ENCODE results near the gene WDSUB1.

WDSUB1 gene

GRCh38 chr2:159285929-159286708, at the start of gene WDSUB1:
Gene WDSUB1, minus strand, starts transcription at chr2:159286703. Its CDS starts 3,634 bp downstream, at chr2:159283069.
- peak within 1 kb of the TSS; percentile 83 for H3K4me3 ChIP-seq (ENCODE audit: low read length)
- TF ChIP-seq ZNF274 (IDR thresholded peaks at IDR 0.05; ENCODE audit: low read depth, low read length) = no peak

DNA sequence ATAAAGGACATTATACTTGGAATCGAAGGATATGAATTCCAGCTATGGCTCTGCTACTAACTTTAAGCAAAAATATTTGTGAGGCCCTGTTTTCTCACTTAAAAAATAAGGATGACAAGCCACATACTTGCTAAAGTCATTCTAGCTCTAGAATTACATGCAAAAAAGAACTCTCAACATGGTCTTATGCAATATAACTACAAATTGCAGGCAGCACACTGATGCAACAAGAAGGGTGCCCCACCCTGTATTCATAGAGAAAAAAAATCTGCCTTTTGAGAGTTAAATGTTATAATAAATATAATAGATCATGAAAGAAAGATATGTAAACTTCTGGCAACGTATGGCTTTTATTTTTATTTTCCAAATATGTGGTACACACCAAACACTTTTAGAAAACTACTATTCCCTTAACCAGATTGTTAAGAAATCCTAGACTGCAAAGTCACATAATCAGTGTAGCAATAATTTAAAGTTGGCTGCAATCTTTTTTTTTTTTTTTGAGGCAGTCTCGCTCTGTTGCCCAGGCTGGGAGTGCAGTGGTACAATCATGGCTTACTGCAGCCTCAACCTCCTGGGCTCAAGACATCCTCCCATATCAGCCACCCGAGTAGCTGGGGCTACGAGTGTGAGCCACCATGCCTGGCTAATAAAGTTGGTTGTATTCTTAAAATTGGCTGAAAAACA, 40.2 kb upstream of the WDSUB1 start:
- TF ChIP-seq ZNF274 (IDR thresholded peaks at IDR 0.05; ENCODE audit: low read depth, low read length) = no peak
- H3K4me3 ChIP-seq (ENCODE audit: low read length) = no peak overlapping the region

DNA sequence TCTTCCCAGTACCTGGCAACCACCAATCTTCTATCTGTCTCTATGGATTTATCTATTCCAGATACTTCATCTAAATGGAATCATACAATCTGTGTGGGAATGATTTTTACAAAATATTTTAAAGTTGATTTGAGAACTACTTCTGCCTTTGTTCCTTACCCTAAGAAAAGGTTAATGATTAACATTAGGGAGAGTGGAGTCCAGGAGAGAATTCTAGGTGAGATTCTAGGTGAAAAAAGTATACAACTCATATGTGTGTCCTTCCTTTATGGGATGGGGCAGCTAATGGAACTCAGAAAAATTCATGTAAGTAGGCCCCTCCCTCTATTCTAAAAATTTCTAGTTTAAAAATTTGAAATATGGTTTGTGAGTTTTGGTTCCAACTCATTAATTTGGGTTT, 35.9 kb upstream of the WDSUB1 start:
- no peak overlapping the region for H3K4me3 ChIP-seq (ENCODE audit: low read length)
- no peak for TF ChIP-seq ZNF274 (IDR thresholded peaks at IDR 0.05; ENCODE audit: low read depth, low read length)

GRCh38 chr2:159317392-159318088, 31.0 kb upstream of the WDSUB1 start:
- no peak overlapping the region for H3K4me3 ChIP-seq (ENCODE audit: low read length)
- no peak for TF ChIP-seq ZNF274 (IDR thresholded peaks at IDR 0.05; ENCODE audit: low read depth, low read length)

GRCh38 chr2:159307942-159308341, 21.4 kb upstream of the WDSUB1 start:
- TF ChIP-seq ZNF274 (IDR thresholded peaks at IDR 0.05; ENCODE audit: low read depth, low read length) = no peak

GRCh38 chr2:159300586-159300985, 14.1 kb upstream of the WDSUB1 start:
- no peak overlapping the region for H3K4me3 ChIP-seq (ENCODE audit: low read length)
- TF ChIP-seq ZNF274 (IDR thresholded peaks at IDR 0.05; ENCODE audit: low read depth, low read length) = no peak

More at GRCh38 chr2:159307942-159308341, 21.4 kb upstream of the WDSUB1 start:
- no peak overlapping the region for H3K4me3 ChIP-seq (ENCODE audit: low read length)

GRCh38 chr2:159298967-159299366, 12.5 kb upstream of the WDSUB1 start:
- no peak for TF ChIP-seq ZNF274 (IDR thresholded peaks at IDR 0.05; ENCODE audit: low read depth, low read length)
- H3K4me3 ChIP-seq (ENCODE audit: low read length) = no peak overlapping the region

GRCh38 chr2:159297042-159297707, 10.7 kb upstream of the WDSUB1 start:
- TF ChIP-seq ZNF274 (IDR thresholded peaks at IDR 0.05; ENCODE audit: low read depth, low read length) = no peak
- H3K4me3 ChIP-seq (ENCODE audit: low read length) = no peak overlapping the region

- no peak overlapping the region for H3K4me3 ChIP-seq (ENCODE audit: low read length)
- no peak for TF ChIP-seq ZNF274 (IDR thresholded peaks at IDR 0.05; ENCODE audit: low read depth, low read length)
Measured at GRCh38 chr2:159292157-159292556, 5.7 kb upstream of the WDSUB1 start.

DNA sequence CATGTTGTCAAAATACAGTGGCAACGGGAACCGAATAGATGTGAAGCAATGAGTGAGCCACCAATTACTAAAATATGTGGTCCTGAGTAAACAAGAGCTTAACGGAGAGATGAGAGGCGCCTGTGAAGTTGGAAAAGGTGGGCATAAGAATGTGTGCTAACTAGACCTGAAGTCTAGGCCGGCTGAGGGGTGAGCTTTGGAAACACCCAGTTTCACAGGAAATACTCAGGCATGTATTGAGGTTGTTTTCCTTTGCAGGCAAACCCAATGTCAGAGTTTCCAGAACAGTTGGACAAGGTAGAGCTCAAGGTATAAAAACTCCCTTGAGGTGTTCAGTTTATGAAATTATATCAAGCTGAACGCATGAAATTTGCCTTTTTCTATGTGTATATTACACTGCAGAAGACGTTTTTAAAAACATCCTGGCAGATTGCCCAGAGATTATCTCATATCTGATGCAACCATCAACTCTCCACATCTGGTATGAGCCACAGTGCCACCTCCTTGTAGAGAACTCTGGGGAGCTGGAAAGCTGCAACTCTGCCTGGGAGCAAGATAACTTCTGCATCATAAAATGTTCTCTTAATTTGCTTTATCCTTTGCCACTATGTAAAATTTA, 3.9 kb upstream of the WDSUB1 start:
- TF ChIP-seq ZNF274 (IDR thresholded peaks at IDR 0.05; ENCODE audit: low read depth, low read length) = no peak
- H3K4me3 ChIP-seq (ENCODE audit: low read length) = no peak overlapping the region

DNA sequence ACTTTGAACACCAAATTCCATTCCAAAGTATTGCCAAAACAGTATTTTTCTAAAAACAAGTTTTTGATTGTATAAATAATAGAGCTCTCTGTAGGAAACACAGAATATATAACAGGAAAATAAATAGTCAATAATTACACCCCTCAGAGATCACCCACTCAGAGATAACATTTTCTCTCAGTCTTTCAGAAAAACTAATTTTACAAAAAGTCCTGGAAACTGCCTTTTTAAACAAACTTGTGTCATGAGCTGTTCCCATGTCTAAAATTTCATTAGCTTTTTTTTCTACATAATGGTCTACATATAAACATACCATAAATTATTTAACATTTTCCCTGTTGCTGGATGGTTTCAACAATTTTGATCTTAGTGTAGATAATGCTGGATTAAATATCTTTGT, 1.2 kb upstream of the WDSUB1 start:
- no peak overlapping the region for H3K4me3 ChIP-seq (ENCODE audit: low read length)
- no peak for TF ChIP-seq ZNF274 (IDR thresholded peaks at IDR 0.05; ENCODE audit: low read depth, low read length)

DNA sequence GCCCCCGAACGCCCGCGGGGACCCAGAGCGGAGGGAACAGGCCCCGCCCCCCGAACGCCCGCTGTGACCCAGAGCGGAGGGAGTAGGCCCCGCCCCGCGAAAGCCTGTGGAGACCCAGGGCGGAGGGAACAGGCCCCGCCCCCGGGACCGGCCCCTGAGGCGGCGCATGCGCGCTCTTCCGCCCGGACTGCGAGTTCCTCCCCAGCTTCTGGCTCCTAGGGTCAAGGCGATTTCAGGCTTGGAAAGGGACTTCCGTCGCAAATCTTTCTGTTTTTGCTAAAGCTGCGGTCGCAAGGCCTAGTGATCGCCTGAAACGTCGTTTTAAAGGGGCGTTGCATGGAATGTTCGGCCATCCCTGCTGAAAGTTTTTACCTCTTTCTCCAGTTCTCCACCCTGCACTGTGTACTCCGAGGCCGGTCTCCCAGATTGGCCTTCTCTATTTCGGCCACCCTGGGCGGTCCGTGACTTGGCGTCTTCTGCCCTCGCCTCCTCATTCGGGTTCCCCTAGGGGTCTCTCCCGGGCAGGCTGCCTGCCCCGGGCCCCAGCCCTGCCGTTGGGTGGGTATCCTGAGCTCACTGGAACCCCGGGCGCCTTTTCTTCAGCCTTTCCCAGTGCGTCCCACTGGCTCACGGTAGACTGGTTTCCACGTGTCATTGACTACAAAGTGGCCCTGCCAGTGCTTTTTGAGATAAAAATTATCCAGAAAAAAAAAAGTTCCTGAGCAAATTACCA, 372 bp upstream of the WDSUB1 start:
- TF ChIP-seq ZNF274 (IDR thresholded peaks at IDR 0.05; ENCODE audit: low read depth, low read length) = no peak
- peak overlapping the region; percentile 83; the same call in 1 of the 2 replicates for H3K4me3 ChIP-seq (ENCODE audit: low read length)

- no peak for TF ChIP-seq ZNF274 (IDR thresholded peaks at IDR 0.05; ENCODE audit: low read depth, low read length)
- H3K4me3 ChIP-seq (ENCODE audit: low read length) = peak overlapping the region; percentile 83; the same call in 1 of the 2 replicates
Measured at GRCh38 chr2:159285433-159285832, 1.1 kb downstream of the WDSUB1 start.
